H54 (cell line): ENCODE results near the gene CELA2A.
"Not testable (repeated sequence)": the region's sequence is repeated elsewhere in the genome, so short reads cannot be mapped to it uniquely, and the experiment has no call there.

Experiments
- DNase-seq: peaks from one replicate; pipeline ENCODE4 v3.0.0; 2011; ENCODE audit warnings: low spot score, mixed read lengths; ENCODE audit not compliant: insufficient read length
- FAIRE-seq: peaks from 3 replicates; lab custom pipeline; 2011; peaks lifted over from hg19 to GRCh38; lab: Jason Lieb, UNC
- POLR2A ChIP-seq: IDR thresholded peaks from 2 replicates; pipeline ENCODE4 v1.6.1; 2011; ENCODE audit warnings: low read depth, mild to moderate bottlenecking, low read length

CELA2A gene

GRCh38 chr1:15476927-15477326, 20.4 kb downstream of the CELA2A start:
- no peak for TF ChIP-seq POLR2A
- DNase-seq (no peak), FAIRE-seq (no peak)

DNA sequence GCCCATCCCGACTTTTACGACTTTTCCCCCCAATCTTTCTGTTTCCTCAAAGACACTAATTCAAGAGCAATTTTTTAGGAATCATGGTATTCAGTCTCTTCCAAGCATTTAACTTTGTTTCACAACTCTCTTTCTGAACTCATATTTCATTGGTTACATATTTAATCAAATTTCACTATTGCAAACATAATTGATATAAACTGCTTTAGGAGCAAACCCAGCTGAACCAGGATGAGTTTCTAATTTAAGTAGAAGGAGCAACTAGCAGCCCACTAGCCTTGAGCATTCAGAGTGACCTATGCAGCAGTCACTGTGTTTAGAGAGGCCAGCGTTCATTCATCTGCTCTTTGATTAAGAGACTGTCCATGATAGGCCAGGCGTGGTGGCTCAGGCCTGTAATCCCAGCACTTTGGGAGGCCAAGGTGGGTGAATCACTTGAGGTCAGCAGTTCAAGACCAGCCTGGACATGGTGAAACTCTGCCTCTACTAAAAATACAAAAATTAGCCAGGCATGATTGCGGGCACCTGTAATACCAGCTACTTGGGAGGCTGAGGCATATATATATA, 21.2 kb downstream of the CELA2A start:
- FAIRE-seq = no peak
- no peak for TF ChIP-seq POLR2A

GRCh38 chr1:15479654-15480347, 23.3 kb downstream of the CELA2A start:
- no peak for TF ChIP-seq POLR2A
- DNase-seq (no peak), FAIRE-seq (no peak)

More for the DNA sequence above, 21.2 kb downstream of the CELA2A start:
- DNase-seq = no peak

DNA sequence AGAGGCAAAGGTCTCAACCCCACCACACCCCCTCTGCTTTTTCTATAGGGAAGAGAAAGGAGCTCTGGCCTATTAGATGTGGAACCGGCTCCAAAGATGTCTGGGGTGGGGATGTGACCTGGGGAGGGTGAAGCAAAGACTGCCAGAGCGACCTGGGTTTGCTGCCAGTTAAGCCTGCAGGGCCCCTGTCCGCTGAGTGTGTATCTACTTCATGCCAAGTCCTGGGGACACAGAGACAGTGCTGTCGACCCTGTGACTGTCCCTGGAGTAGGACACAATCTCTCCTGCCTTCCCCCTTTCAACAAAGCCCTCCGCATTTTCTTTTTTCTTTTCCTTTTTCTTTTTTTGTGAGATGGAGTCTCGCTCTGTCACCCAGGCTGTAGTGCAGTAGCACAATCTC, 25.9 kb downstream of the CELA2A start:
- not testable (repeated sequence) for DNase-seq, FAIRE-seq

- DNase-seq, FAIRE-seq: not testable (repeated sequence)
Observed at GRCh38 chr1:15482983-15483543, 26.5 kb downstream of the CELA2A start.

- no peak for TF ChIP-seq POLR2A
- no peak for FAIRE-seq
- no peak for DNase-seq
Observed at GRCh38 chr1:15483971-15484370, 27.4 kb downstream of the CELA2A start.

DNA sequence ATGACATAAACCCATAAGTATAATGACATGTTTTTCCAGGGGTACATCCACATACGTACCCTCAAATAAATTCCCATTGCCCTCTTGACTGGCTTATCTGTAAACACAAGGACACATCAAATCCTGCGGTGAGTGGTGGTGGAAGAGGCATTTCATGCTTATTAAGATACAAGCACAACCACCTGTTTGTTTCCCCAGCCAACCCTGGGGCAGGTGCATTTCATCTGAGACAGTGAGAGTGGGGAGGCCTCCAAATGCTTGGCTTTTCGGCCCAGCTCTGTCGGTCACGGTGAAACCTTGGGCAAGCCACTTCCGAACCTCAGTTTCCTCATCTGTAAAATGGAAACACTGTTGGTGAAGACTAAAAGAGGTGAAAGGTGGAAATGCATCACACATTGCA, 27.9 kb downstream of the CELA2A start:
- DNase-seq, FAIRE-seq: not testable (repeated sequence)

GRCh38 chr1:15485636-15486035, 29.1 kb downstream of the CELA2A start:
- FAIRE-seq = no peak
- no peak for DNase-seq
- no peak for TF ChIP-seq POLR2A

DNA sequence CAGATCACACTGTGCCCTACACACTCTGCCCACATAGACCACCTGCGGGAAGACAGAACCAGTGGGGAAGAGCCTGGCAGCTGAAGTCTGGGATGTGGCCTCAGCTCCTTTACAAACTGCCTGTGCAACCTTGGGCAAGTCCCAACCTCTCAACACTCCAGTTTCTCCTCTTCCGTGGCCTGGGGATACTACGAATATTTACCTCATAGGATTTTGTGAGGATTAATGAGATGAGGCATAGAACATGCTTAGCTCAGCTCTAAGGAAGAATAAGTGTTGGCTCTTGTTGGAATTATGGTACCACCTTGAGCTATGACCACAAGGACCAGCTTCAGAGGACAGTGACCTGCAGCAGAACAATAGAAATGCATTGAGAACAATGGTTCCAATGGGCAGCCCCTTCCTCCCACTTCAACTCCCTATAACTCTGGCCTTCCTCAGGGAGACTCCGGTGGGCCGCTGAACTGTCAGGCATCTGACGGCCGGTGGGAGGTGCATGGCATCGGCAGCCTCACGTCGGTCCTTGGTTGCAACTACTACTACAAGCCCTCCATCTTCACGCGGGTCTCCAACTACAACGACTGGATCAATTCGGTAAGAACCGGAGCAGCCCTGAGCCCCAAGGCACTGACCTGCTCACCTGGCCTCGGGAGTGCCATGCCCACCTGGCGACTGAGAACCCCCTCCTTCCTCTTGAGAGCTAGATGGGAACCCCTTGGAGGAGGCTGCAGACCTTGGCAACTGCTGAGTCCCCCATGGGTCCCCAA, 30.5 kb downstream of the CELA2A start:
- not testable (repeated sequence) for DNase-seq

GRCh38 chr1:15488371-15488770, 31.8 kb downstream of the CELA2A start:
- DNase-seq (no peak), FAIRE-seq (no peak)
- no peak for TF ChIP-seq POLR2A

More for the DNA sequence above, 30.5 kb downstream of the CELA2A start:
- FAIRE-seq = not testable (repeated sequence)

GRCh38 chr1:15489052-15489736, 32.7 kb downstream of the CELA2A start:
- no peak for TF ChIP-seq POLR2A
- FAIRE-seq = no peak
- no peak for DNase-seq

DNA sequence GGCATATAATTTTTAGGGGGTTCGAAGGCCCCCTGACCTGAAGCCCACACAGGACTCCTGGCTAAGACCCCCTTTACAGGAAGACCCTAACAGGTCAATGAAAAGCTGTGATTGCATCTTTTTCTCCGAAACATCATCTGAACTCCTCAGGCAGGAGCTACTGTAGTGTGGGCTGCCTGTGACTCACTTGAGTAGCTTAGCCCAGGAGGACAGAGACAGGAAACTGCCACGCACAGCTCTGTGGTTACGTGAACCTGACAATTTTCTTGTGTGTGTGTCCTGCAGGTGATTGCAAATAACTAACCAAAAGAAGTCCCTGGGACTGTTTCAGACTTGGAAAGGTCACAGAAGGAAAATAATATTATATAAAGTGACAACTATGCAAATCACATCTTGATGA, 34.5 kb downstream of the CELA2A start:
- DNase-seq, FAIRE-seq: not testable (repeated sequence)

GRCh38 chr1:15492596-15492995, 36.1 kb downstream of the CELA2A start:
- no peak for DNase-seq
- no peak for TF ChIP-seq POLR2A
- no peak for FAIRE-seq

DNA sequence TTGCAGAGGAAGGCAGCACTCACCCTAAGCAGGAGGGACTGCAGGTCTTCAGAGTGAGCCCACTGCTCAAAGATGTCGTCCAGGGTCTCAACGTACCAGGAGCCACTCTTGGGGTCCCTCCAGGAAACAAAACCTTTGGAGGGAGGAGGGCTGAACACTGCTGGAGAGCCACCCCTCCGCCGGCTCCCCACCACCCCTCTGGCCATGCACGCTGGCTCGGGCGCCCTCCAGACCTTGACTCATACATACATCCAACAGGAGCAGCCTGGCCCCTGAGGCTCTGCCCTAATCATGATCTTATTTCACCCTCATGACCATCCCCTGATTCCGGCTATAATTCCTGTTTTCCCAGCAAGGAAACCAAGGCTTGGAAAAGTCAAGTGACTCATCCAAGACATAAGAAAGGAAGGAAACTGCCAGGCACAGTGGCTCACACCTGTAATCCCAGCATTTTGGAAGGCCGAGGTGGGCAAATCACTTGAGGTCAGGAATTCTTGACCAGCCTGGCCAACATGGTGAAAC, 37.4 kb downstream of the CELA2A start:
- no peak for FAIRE-seq
- no peak for DNase-seq

More for the DNA sequence above, 37.4 kb downstream of the CELA2A start:
- TF ChIP-seq POLR2A = no peak
